Esophagus squamous epithelium (tissue), 4 donors: ENCODE measurements around the gene PTPRT.

Experiments
- CTCF ChIP-seq, 6 experiments: fragments of 450-650 bp in 4 of 6; fragments of 200-600 bp in 2 of 6; sonication (generic) in 2 of 6; IDR thresholded peaks; one replicate each; pipeline ENCODE4 v1.5.1; 2016 to 2019; ENCODE audit warnings: antibody characterized with exemption in 6 of 6, mild to moderate bottlenecking in 4 of 6, moderate library complexity in 4 of 6
- POLR2A ChIP-seq, 4 donors: fragments of 450-650 bp; IDR thresholded peaks; one replicate each; pipeline ENCODE4 v1.6.1; 2017; ENCODE audit warnings: antibody characterized with exemption in 4 of 4, mild to moderate bottlenecking in 4 of 4, moderate library complexity in 3 of 4

- TF ChIP-seq POLR2A (IDR thresholded peaks at IDR 0.05) = no peak
- TF ChIP-seq CTCF (IDR thresholded peaks at IDR 0.05) = no peak
These were observed 446.8 kb downstream of the PTPRT start for GRCh38 chr20:42742926-42743325.
